ENCODE measurements around the gene TNNT2. TPM values are rescaled to one million over a fixed set of nuclear protein-coding genes. Genes with fewer than 3 reads are reported as not detected.
A peak's percentile ranks its signal among the peaks of the same experiment; 100 is the strongest.

Gene TNNT2
- total RNA-seq, 1 donor from 2014 or later = 3.0 TPM

DNA sequence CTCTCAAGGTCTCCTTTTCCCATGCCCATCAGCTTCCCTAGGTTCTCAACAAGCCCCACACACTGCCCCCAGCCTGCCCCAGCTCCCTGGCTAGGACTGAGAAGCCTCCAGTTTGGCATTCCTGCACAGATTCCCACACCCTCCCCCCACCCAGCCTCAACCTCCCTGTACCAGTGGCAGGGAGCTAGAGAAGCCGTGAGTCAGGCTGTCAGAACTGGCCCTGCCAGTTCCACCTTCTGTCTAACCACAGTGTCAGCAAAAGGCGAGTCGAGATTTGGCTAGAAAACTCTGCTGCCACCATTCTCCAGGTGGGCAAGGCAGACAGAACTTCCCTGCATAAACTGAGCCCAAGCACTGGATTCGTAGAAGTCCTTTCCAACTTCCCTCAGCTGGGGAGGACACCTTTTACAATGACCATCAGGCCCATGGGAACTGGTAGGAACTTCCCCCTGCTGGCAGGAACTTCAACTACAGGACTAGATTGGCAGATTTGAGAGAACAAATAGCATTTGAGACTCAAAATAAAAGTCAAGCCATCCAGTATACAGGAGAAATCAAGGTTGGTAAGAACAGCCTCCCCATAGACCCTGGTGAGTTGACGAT is 31.0 kb downstream of the TNNT2 start:
- peaks cover 33% of the 10 kb centered on the region for H3K27me3 Mint-ChIP-seq (ENCODE audit: unreplicated experiment)
- DNase-seq (ENCODE audit: extremely low spot score, unreplicated experiment) = no peak
- no peak overlapping the region for H3K4me3 Mint-ChIP-seq (ENCODE audit: unreplicated experiment)
- no peaks in the 10 kb centered on the region for H3K36me3 Mint-ChIP-seq (ENCODE audit: unreplicated experiment)
- peak; percentile 66 for TF ChIP-seq CTCF (IDR thresholded peaks at IDR 0.05)
- H3K4me1 Mint-ChIP-seq (ENCODE audit: unreplicated experiment) = no peaks in the 10 kb centered on the region
- H3K27ac Mint-ChIP-seq (ENCODE audit: unreplicated experiment) = no peak overlapping the region
- peaks cover 2% of the 10 kb centered on the region for H3K9me3 Mint-ChIP-seq (ENCODE audit: unreplicated experiment)

- H3K9me3 Mint-ChIP-seq (ENCODE audit: unreplicated experiment) = peaks cover 7% of the 10 kb centered on the region
- H3K27ac Mint-ChIP-seq (ENCODE audit: unreplicated experiment) = no peak overlapping the region
- H3K4me1 Mint-ChIP-seq (ENCODE audit: unreplicated experiment) = no peaks in the 10 kb centered on the region
- no peak for TF ChIP-seq CTCF (IDR thresholded peaks at IDR 0.05)
- DNase-seq (ENCODE audit: extremely low spot score, unreplicated experiment) = no peak
- H3K27me3 Mint-ChIP-seq (ENCODE audit: unreplicated experiment) = peaks cover 37% of the 10 kb centered on the region
- H3K4me3 Mint-ChIP-seq (ENCODE audit: unreplicated experiment) = no peak overlapping the region
- peaks cover 2% of the 10 kb centered on the region for H3K36me3 Mint-ChIP-seq (ENCODE audit: unreplicated experiment)
Observed at GRCh38 chr1:201345081-201345355, 32.5 kb downstream of the TNNT2 start.

GRCh38 chr1:201344206-201345080 is 33.0 kb downstream of the TNNT2 start:
- H3K27me3 Mint-ChIP-seq (ENCODE audit: unreplicated experiment) = peaks cover 38% of the 10 kb centered on the region
- no peaks in the 10 kb centered on the region for H3K4me1 Mint-ChIP-seq (ENCODE audit: unreplicated experiment)
- no peak for DNase-seq (ENCODE audit: extremely low spot score, unreplicated experiment)
- no peak for TF ChIP-seq CTCF (IDR thresholded peaks at IDR 0.05)
- H3K4me3 Mint-ChIP-seq (ENCODE audit: unreplicated experiment) = no peak overlapping the region
- H3K27ac Mint-ChIP-seq (ENCODE audit: unreplicated experiment) = no peak overlapping the region
- peaks cover 2% of the 10 kb centered on the region for H3K36me3 Mint-ChIP-seq (ENCODE audit: unreplicated experiment)
- peaks cover 7% of the 10 kb centered on the region for H3K9me3 Mint-ChIP-seq (ENCODE audit: unreplicated experiment)

- H3K4me1 Mint-ChIP-seq (ENCODE audit: unreplicated experiment) = no peaks in the 10 kb centered on the region
- H3K9me3 Mint-ChIP-seq (ENCODE audit: unreplicated experiment) = peaks cover 7% of the 10 kb centered on the region
- H3K36me3 Mint-ChIP-seq (ENCODE audit: unreplicated experiment) = peaks cover 2% of the 10 kb centered on the region
- no peak overlapping the region for H3K4me3 Mint-ChIP-seq (ENCODE audit: unreplicated experiment)
- no peak for DNase-seq (ENCODE audit: extremely low spot score, unreplicated experiment)
- H3K27me3 Mint-ChIP-seq (ENCODE audit: unreplicated experiment) = peaks cover 27% of the 10 kb centered on the region
- TF ChIP-seq CTCF (IDR thresholded peaks at IDR 0.05) = no peak
- H3K27ac Mint-ChIP-seq (ENCODE audit: unreplicated experiment) = no peak overlapping the region
Observed at GRCh38 chr1:201341377-201341776, 36.1 kb downstream of the TNNT2 start.

GRCh38 chr1:201336711-201337450 is 40.6 kb downstream of the TNNT2 start:
- Mint-ChIP-seq H3K36me3 (ENCODE audit: unreplicated experiment) (peaks cover 2% of the 10 kb centered on the region), H3K4me1 (ENCODE audit: unreplicated experiment) (no peaks in the 10 kb centered on the region), H3K4me3 (ENCODE audit: unreplicated experiment) (no peak overlapping the region), H3K27me3 (ENCODE audit: unreplicated experiment) (peaks cover 44% of the 10 kb centered on the region), H3K9me3 (ENCODE audit: unreplicated experiment) (peaks cover 7% of the 10 kb centered on the region), H3K27ac (ENCODE audit: unreplicated experiment) (no peak overlapping the region)
- TF ChIP-seq CTCF (IDR thresholded peaks at IDR 0.05) = no peak
- no peak for DNase-seq (ENCODE audit: extremely low spot score, unreplicated experiment)

Measured in osteocyte (in vitro differentiated cells).